Pancreas (tissue), 10 donors: ENCODE results near the gene FBXO22. TPM values are rescaled to one million over a fixed set of nuclear protein-coding genes. Genes with fewer than 3 reads are reported as not detected.
A peak's percentile ranks its signal among the peaks of the same experiment; 100 is the strongest.

Experiments
- ATAC-seq, 4 donors: fragments of 200-7000 bp; cut with Tn5 transposase; one replicate each; pipeline versions ENCODE4 v1.8.0 to v1.9.1; 2020; ENCODE audit warnings: mild to moderate bottlenecking in 4 of 4, moderate library complexity in 4 of 4
- DNase-seq, 6 donors: peaks; one replicate each; pipeline ENCODE4 v3.0.0-alpha.2; 2020
- FAIRE-seq: peaks from 2 replicates; lab custom pipeline; 2012; peaks lifted over from hg19 to GRCh38; lab: Jason Lieb, UNC
- H3K27ac ChIP-seq, 4 donors: fragments of 200-600 bp; sonication (generic); 1 replicate in 3 of 4; 2 replicates in 1 of 4; pipeline versions ENCODE4 v1.5.0 to v1.8.0; 2020
- H3K27me3 ChIP-seq, 4 donors: fragments of 200-600 bp; one replicate each; pipeline ENCODE4 v1.8.0; 2021
- H3K36me3 ChIP-seq, 3 donors: fragments of 200-600 bp; sonication (generic) in 1 of 3; one replicate each; pipeline versions ENCODE4 v1.5.0 to v1.8.0; 2020 to 2021
- H3K4me1 ChIP-seq, 3 donors: fragments of 200-600 bp; one replicate each; pipeline ENCODE4 v1.8.0; 2021
- H3K4me3 ChIP-seq, 4 donors: fragments of 200-600 bp; sonication (generic) in 2 of 4; one replicate each; pipeline versions ENCODE4 v1.5.0 to v1.8.0; 2020 to 2021
- H3K9me3 ChIP-seq, 4 donors: fragments of 200-600 bp; one replicate each; pipeline ENCODE4 v1.8.0; 2021
- CTCF ChIP-seq, 4 donors: fragments of 200-600 bp; sonication (generic) in 3 of 4; IDR thresholded peaks; one replicate each; pipeline versions ENCODE4 v1.5.0 to v1.8.0; 2021; ENCODE audit warnings: antibody characterized with exemption in 4 of 4
- WGBS, 2 donors: extraction: QIAGEN DNeasy Blood & Tissue Kit; methylation state at CpG; one replicate each; pipeline ENCODE4 v1.1.7; 2013; 5-methylcytosine and 5-hydroxymethylcytosine counted together
- intact Hi-C, 3 donors: fragments of 100-400 bp; cut with DNase I; formaldehyde crosslinking; loops; one replicate each; pipeline versions ENCODE4 v1.11.1 to v1.14.2; 2022
- polyA plus RNA-seq, 2 donors: library from polyadenylated mRNA; stranded (reverse); fragments of 200-250 nt; gene quantifications; one replicate each; pipeline ENCODE4 v1.2.3, GENCODE V29; 2013
- total RNA-seq, 6 donors: library from RNA; stranded (reverse); fragmentation: NEBNext Ultra II Directional in 4 of 6; extraction: Animal tissue kit (Norgen Biotek cat#: 25700) in 4 of 6; gene quantifications; one replicate each; pipeline versions ENCODE4 v1.2.1 to v1.2.4, GENCODE V29; 2021 to 2023
- donor health status: healthy with polysubstance abuse.
- donor health status: DM: no; HTN: no; CAD: no; lungs with moderate emphysema.
- donor health status: DM: no; HTN: no; CAD: no.
- donor health status: control.
- donor health status: control.
- donor health status: Bipolar disorder and iron deficiency.
- donor health status: DM: yes; HTN: yes; CAD: no.
- donor health status: DM: no; HTN: no; CAD: no.
- donor health status: DM: no; HTN: no; CAD: no.
- donor health status: DM: yes; HTN: yes; CAD: no.

Gene FBXO22
- total and polyA plus RNA-seq, 8 donors: 3.1 to 14.9 (median 12.5) TPM

GRCh38 chr15:75989875-75990274, 86.2 kb downstream of the FBXO22 start:
- Histone ChIP-seq H3K27ac (peak overlapping the region in 1 of 4 donors; percentile 16), H3K9me3 (peaks cover 0 to 2% (median 0%) of the 10 kb centered on the region in 4 donors), H3K27me3 (no peaks in the 10 kb centered on the region), H3K36me3 (no peaks in the 10 kb centered on the region), H3K4me3 (no peak overlapping the region), H3K4me1 (peaks cover 0 to 10% (median 5%) of the 10 kb centered on the region in 3 donors)
- TF ChIP-seq CTCF (IDR thresholded peaks at IDR 0.05): no peak
- peak; percentile 65 to 90 (median 78) for ATAC-seq
- intact Hi-C loops: no loop called here
- peak in 1 of 6 donors; percentile 42 for DNase-seq
- WGBS, 2 donors: 44 to 57% methylated on average over 7 of the region's 7 CpGs
- FAIRE-seq: no peak

Other genes starting within 250 kb of the FBXO22 start
- gene CSPG4, start 191.0 kb upstream of the FBXO22 start, total RNA-seq: 1 to 10 TPM in 2 of 6 donors, under 1 TPM in 4; 0.35 to 1.2 (median 0.95) TPM
- 1 to 10 TPM; 2.9 to 3.1 TPM for gene CSPG4, start 191.0 kb upstream of the FBXO22 start, polyA plus RNA-seq
- gene UBE2Q2, start 60.4 kb upstream of the FBXO22 start, total RNA-seq: 10 to 100 TPM in 4 of 6 donors, 1 to 10 TPM in 2; 8.7 to 19.4 (median 10.6) TPM
- 10 to 100 TPM; 10.9 to 15.8 TPM for gene UBE2Q2, start 60.4 kb upstream of the FBXO22 start, polyA plus RNA-seq
- gene NRG4, start 108.5 kb downstream of the FBXO22 start, total RNA-seq: 10 to 100 TPM; 20.4 to 50.1 (median 36.0) TPM
- 1 to 10 TPM; 6.0 to 8.9 TPM for gene NRG4, start 108.5 kb downstream of the FBXO22 start, polyA plus RNA-seq
- 1 to 10 TPM; 1.9 to 5.5 (median 4.2) TPM for gene TMEM266, start 156.1 kb downstream of the FBXO22 start, total RNA-seq
- 1 to 10 TPM; 1.9 to 4.3 TPM for gene TMEM266, start 156.1 kb downstream of the FBXO22 start, polyA plus RNA-seq